ENCODE data around the gene RIN3. TPM values are rescaled to one million over a fixed set of nuclear protein-coding genes. Genes with fewer than 3 reads are reported as not detected.

RIN3 gene
- total and polyA plus RNA-seq, 10 of the 15 experiments (the other 5 are each of a cell fraction or from before 2014, with no cell fraction given): 0.91 to 23.3 (median 6.3) TPM

DNA sequence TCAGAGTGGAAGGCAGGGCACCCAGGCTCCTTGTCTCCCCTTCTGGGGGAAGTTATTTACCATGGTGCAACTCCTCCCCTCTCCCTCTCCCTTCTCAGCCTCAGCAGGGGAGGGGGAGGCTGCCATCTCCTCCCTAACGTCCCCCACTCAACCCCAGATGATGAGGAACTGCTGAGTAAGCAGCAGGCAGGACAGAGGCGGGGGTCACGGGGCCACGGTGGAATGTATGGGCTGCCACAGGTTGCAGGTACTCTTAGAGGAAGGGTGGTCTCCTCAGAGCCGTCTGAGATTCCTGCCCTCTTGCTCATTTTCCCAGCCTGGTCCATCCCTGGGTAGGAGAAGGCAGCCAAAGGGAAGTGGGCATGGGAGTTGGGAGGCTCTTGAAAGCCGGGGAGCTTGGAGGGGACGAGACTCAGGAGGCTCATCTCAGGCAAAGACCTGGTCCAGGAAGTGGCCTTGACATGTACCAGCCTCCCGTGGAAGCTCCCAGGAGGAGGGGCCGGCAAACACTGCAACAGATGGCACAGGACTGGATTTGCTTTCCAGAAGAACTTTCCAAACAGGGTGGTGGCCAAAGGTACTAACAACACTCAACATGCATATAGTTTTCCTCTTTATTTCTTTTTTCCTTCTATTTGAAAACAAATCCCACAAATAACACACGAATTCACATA lies 19.0 kb downstream of the RIN3 start:
- H2AFZ ChIP-seq (ENCODE audit: control insufficient read depth, low read depth, low read length): no peak overlapping the region
- CTCF ChIA-PET: interaction anchor here (0.7 kb wide), 1 partner anchor 18 kb away, joined by 3 read pairs; no protein-coding TSS in a partner anchor
- intact Hi-C loops (cut with micrococcal nuclease; ENCODE audit: unreplicated experiment) (no loop called here), in situ Hi-C loops (cut with MboI) (no loop called here)
- no peak overlapping the region for H3K27ac ChIP-seq (ENCODE audit: control insufficient read depth, insufficient read depth)
- H3K4me1 ChIP-seq (ENCODE audit: control insufficient read depth, insufficient read depth, low read length): peaks cover 10% of the 10 kb centered on the region
- SMC1A ChIA-PET (ENCODE audit: uncharacterized antibody, unreplicated experiment): interaction anchor here (2.4 kb wide), 1 partner anchor 9 kb away, joined by 5 read pairs; no protein-coding TSS in a partner anchor
- DNase-seq (ENCODE audit: low read depth, low spot score) (no peak), ATAC-seq (no peak), FAIRE-seq (no peak)
- H3K4me3 ChIP-seq: no peak overlapping the region
- no peak overlapping the region for H3K9ac ChIP-seq (ENCODE audit: control insufficient read depth, insufficient read depth, low read length)
- no peaks in the 10 kb centered on the region for H3K79me2 ChIP-seq (ENCODE audit: control insufficient read depth, insufficient read depth, low read length)
- POLR2A ChIA-PET: interaction anchor here (2.6 kb wide), 1 partner anchor 18 kb away, joined by 6 read pairs; no protein-coding TSS in a partner anchor
- no peaks in the 10 kb centered on the region; the same call in 2 of the 3 replicates for H3K9me3 ChIP-seq (replicated peaks; ENCODE audit: control insufficient read depth, insufficient read depth, low read length)
- H3K27me3 ChIP-seq (replicated peaks in 1 of 2; ENCODE audit: control insufficient read depth in 2 of 2, insufficient read depth in 2 of 2, low read length in 1 of 2): no peaks in the 10 kb centered on the region
- H3K36me3 ChIP-seq (ENCODE audit: control insufficient read depth in 2 of 2, insufficient read depth in 2 of 2, low read length in 1 of 2): no peaks in the 10 kb centered on the region
- TF ChIP-seq IKZF1 (conservative IDR thresholded peaks at IDR 0.05): no peak
- no peak for TF ChIP-seq RFX5 (IDR thresholded peaks at IDR 0.05; ENCODE audit: low read depth, low read length)
- TF ChIP-seq, protein P1, sequence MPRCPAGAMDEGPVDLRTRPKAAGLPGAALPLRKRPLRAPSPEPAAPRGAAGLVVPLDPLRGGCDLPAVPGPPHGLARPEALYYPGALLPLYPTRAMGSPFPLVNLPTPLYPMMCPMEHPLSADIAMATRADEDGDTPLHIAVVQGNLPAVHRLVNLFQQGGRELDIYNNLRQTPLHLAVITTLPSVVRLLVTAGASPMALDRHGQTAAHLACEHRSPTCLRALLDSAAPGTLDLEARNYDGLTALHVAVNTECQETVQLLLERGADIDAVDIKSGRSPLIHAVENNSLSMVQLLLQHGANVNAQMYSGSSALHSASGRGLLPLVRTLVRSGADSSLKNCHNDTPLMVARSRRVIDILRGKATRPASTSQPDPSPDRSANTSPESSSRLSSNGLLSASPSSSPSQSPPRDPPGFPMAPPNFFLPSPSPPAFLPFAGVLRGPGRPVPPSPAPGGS (IDR thresholded peaks at IDR 0.05; ENCODE audit: borderline replicate concordance, insufficient read depth, low read depth, low read length, poor library complexity, severe bottlenecking): no peak
- no peak for TF ChIP-seq CHD1 (IDR thresholded peaks at IDR 0.05; ENCODE audit: low read depth, low read length)
- TF ChIP-seq, protein P2, sequence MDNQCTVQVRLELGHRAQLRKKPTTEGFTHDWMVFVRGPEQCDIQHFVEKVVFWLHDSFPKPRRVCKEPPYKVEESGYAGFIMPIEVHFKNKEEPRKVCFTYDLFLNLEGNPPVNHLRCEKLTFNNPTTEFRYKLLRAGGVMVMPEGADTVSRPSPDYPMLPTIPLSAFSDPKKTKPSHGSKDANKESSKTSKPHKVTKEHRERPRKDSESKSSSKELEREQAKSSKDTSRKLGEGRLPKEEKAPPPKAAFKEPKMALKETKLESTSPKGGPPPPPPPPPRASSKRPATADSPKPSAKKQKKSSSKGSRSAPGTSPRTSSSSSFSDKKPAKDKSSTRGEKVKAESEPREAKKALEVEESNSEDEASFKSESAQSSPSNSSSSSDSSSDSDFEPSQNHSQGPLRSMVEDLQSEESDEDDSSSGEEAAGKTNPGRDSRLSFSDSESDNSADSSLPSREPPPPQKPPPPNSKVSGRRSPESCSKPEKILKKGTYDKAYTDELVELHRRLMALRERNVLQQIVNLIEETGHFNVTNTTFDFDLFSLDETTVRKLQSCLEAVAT (IDR thresholded peaks at IDR 0.05): no peak
- TF ChIP-seq, protein P3, sequence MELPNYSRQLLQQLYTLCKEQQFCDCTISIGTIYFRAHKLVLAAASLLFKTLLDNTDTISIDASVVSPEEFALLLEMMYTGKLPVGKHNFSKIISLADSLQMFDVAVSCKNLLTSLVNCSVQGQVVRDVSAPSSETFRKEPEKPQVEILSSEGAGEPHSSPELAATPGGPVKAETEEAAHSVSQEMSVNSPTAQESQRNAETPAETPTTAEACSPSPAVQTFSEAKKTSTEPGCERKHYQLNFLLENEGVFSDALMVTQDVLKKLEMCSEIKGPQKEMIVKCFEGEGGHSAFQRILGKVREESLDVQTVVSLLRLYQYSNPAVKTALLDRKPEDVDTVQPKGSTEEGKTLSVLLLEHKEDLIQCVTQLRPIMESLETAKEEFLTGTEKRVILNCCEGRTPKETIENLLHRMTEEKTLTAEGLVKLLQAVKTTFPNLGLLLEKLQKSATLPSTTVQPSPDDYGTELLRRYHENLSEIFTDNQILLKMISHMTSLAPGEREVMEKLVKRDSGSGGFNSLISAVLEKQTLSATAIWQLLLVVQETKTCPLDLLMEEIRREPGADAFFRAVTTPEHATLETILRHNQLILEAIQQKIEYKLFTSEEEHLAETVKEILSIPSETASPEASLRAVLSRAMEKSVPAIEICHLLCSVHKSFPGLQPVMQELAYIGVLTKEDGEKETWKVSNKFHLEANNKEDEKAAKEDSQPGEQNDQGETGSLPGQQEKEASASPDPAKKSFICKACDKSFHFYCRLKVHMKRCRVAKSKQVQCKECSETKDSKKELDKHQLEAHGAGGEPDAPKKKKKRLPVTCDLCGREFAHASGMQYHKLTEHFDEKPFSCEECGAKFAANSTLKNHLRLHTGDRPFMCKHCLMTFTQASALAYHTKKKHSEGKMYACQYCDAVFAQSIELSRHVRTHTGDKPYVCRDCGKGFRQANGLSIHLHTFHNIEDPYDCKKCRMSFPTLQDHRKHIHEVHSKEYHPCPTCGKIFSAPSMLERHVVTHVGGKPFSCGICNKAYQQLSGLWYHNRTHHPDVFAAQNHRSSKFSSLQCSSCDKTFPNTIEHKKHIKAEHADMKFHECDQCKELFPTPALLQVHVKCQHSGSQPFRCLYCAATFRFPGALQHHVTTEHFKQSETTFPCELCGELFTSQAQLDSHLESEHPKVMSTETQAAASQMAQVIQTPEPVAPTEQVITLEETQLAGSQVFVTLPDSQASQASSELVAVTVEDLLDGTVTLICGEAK (IDR thresholded peaks at IDR 0.05; ENCODE audit: borderline replicate concordance): no peak
- no peak for TF ChIP-seq HDAC6 (IDR thresholded peaks at IDR 0.05; ENCODE audit: unreplicated experiment)
- no peak for TF ChIP-seq CBX3 (IDR thresholded peaks at IDR 0.05; ENCODE audit: borderline replicate concordance, low read depth)
- TF ChIP-seq ZNF274 (IDR thresholded peaks at IDR 0.05; ENCODE audit: insufficient read depth, insufficient read length): no peak
- TF ChIP-seq ATF7 (IDR thresholded peaks at IDR 0.05; ENCODE audit: low read depth): no peak
- H4K20me1 ChIP-seq (ENCODE audit: control insufficient read depth, insufficient read depth): no peaks in the 10 kb centered on the region; the same call in 1 of the 2 replicates
- RAD21 ChIA-PET (ENCODE audit: unreplicated experiment): no interaction called here
- no TSS peak for BruUV-seq (replicated peaks)
- no peak overlapping the region for H3K4me2 ChIP-seq (ENCODE audit: control insufficient read depth, insufficient read depth)
- WGBS (ENCODE audit: insufficient coverage, insufficient replicate concordance, low lambda C conversion rate, missing lambda C conversion rate): 82% methylated on average over 10 of the region's 10 CpGs
